Ascending aorta (tissue), 2 donors: ENCODE data around the gene COQ7. TPM values are rescaled to one million over a fixed set of nuclear protein-coding genes. Genes with fewer than 3 reads are reported as not detected.
A peak's percentile ranks its signal among the peaks of the same experiment; 100 is the strongest.

Experiments
- DNase-seq, 2 donors: peaks; one replicate each; pipeline ENCODE4 v3.0.0-alpha.2; 2019; ENCODE audit warnings: low spot score in 2 of 2
- H3K27ac ChIP-seq, 2 donors: fragments of 200-600 bp; sonication (generic); one replicate each; pipeline ENCODE4 v1.5.1; 2016 to 2017; ENCODE audit warnings: mild to moderate bottlenecking in 1 of 2
- H3K27me3 ChIP-seq: fragments of 200-600 bp; sonication (generic); one replicate; pipeline ENCODE4 v1.5.1; 2017
- H3K36me3 ChIP-seq, 2 donors: fragments of 200-600 bp; sonication (generic); one replicate each; pipeline ENCODE4 v1.5.1; 2016
- H3K4me1 ChIP-seq, 2 donors: fragments of 200-600 bp; sonication (generic); one replicate each; pipeline ENCODE4 v1.5.1; 2016 to 2017; ENCODE audit warnings: mild to moderate bottlenecking in 1 of 2
- H3K4me3 ChIP-seq, 2 donors: fragments of 200-600 bp; sonication (generic); one replicate each; pipeline ENCODE4 v1.5.1; 2016 to 2017; ENCODE audit warnings: mild to moderate bottlenecking in 1 of 2
- H3K9me3 ChIP-seq, 2 donors: fragments of 200-600 bp; sonication (generic); one replicate each; pipeline ENCODE4 v1.5.1; 2016
- intact Hi-C: fragments of 100-400 bp; cut with DNase I; formaldehyde crosslinking; loops from one replicate; pipeline ENCODE4 v1.15.1; 2023
- total RNA-seq: library from RNA; depleted of rRNA; stranded (reverse); fragments of >200 nt; gene quantifications from one replicate; pipeline ENCODE4 v1.1.0, GENCODE V29; 2016
- TF ChIP-seq, protein P1 (sequence below), 3 experiments: fragments of 200-600 bp in 2 of 3; fragments of 450-650 bp in 1 of 3; sonication (generic) in 2 of 3; IDR thresholded peaks; one replicate each; pipeline ENCODE4 v1.5.1; 2016 to 2019; ENCODE audit warnings: antibody characterized with exemption in 3 of 3, mild to moderate bottlenecking in 1 of 3, moderate library complexity in 1 of 3

The COQ7 gene
- total RNA-seq, 1 donor from 2014 or later: 3.1 TPM

DNA sequence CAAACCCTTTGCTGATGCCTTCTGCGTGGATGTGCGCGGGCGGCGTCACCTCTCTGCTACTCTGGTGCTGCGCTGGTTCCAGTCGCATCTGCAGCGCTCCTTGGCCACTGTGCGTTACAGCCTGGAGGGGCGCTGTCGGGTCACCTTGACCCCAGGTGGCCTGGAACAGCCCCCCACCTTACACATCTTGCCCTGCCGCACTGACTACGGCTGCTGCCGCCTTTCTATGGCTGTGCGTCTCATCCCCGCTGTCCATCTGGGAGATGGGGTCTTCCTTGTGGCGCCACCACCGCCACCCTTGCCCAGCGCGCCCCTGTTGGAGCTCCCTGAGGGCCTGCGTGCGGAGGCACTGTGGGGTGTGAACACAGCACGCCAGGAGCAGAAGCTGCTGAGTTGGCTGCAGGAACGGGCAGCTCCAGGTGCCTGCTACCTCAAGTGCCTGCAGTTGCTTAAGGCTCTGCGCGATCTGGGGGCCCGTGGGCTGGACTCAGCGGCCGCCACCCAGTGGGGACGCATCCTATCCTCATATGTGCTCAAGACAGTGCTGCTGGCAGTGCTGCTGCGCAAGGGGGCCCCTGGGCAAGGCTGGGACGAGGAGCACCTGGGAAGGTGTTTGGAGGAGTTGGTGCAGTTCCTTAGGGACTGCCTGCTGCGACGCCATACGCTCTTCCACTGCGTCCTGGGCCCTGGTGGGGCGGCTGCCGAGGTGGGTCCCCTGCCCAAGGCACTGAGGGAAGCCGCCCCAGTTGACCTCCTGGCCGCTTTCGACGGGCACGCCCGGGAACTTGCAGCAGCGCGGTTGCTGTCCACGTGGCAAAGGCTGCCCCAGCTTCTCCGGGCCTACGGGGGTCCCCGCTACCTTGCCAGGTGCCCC lies 48.0 kb downstream of the COQ7 start:
- Histone ChIP-seq H3K27ac (peak overlapping the region; percentile 98 to 99), H3K27me3 (no peaks in the 10 kb centered on the region), H3K9me3 (no peaks in the 10 kb centered on the region), H3K4me3 (peak overlapping the region; percentile 75 to 92), H3K4me1 (peaks cover 12 to 49% of the 10 kb centered on the region in 2 donors), H3K36me3 (peaks cover 9 to 28% of the 10 kb centered on the region in 2 donors)
- TF ChIP-seq, protein P1, sequence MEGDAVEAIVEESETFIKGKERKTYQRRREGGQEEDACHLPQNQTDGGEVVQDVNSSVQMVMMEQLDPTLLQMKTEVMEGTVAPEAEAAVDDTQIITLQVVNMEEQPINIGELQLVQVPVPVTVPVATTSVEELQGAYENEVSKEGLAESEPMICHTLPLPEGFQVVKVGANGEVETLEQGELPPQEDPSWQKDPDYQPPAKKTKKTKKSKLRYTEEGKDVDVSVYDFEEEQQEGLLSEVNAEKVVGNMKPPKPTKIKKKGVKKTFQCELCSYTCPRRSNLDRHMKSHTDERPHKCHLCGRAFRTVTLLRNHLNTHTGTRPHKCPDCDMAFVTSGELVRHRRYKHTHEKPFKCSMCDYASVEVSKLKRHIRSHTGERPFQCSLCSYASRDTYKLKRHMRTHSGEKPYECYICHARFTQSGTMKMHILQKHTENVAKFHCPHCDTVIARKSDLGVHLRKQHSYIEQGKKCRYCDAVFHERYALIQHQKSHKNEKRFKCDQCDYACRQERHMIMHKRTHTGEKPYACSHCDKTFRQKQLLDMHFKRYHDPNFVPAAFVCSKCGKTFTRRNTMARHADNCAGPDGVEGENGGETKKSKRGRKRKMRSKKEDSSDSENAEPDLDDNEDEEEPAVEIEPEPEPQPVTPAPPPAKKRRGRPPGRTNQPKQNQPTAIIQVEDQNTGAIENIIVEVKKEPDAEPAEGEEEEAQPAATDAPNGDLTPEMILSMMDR (IDR thresholded peaks at IDR 0.05): peak in 1 of 3 experiments; percentile 28
- no peak for DNase-seq
- intact Hi-C loops: loop anchor here (5.0 kb wide), 1 partner anchor 313 kb away; the partner anchor contains the start of gene ARL6IP1

DNA sequence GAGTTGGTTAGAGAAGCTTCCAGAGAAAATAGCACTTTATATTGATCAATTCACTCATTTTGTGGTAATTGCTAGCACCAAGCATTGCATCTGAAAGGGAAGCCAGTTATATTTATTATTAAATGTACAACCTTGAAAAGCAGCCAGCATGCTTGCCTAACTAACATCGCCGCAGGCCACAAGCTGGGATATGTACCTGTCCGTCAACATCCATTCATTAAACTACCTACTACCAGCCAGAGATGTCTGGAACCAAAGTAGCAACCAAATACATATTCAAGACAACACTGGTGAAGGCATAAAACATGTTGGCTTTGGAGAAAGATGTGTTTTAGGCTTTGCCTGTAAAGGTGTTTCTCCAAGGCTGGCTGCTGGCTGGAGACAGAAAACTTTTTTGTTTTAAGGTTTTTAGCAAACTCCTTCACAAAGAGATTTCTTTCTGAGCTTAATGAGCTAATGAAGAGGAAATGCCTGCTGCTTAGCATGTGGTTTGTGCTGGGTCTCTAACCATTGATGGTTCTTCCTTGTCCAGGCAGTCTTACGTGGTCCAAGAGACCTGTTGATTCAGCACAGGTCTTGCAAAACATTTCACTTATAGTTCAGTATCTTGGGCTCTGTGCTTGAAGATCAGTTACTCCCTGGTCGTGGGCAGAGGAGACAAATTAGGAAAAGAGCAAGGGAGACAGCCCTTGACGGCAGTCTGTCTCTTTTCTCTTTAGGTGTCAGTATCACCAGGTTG lies 49.5 kb downstream of the COQ7 start:
- intact Hi-C loops: loop anchor here (5.0 kb wide), 1 partner anchor 315 kb away; the partner anchor contains the start of gene ARL6IP1
- H3K4me1 ChIP-seq: peaks cover 12 to 49% of the 10 kb centered on the region in 2 donors
- H3K36me3 ChIP-seq: peaks cover 17 to 42% of the 10 kb centered on the region in 2 donors

DNA sequence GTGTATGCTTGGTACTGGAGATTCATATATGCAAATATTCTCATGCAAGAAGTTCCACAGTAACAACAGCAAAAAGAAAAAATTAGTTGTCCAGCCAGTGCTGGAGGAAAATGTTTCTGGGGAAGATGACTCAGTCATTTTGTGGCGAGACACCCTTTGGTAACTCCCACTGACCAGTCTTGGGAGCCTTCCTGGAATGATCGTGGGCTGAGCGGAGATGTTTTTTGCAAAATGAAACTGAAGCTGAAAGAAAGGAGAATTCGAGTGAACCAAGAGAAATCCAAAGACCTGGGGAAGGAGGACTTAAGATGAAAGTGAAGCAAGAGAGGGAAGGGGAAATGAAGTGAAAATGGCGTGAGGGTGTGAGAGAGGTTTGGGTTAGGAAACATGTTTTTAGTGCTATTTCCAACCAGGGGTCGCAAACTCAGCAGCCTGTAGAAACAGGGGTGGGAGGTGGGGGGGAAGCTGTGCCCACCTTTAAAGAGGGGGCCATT lies 51.6 kb downstream of the COQ7 start:
- Histone ChIP-seq H3K4me3 (peak overlapping the region; percentile 23 to 55), H3K27ac (peak overlapping the region; percentile 71 to 80), H3K4me1 (peaks cover 12 to 49% of the 10 kb centered on the region in 2 donors), H3K36me3 (peaks cover 17 to 43% of the 10 kb centered on the region in 2 donors), H3K27me3 (no peaks in the 10 kb centered on the region), H3K9me3 (no peaks in the 10 kb centered on the region)
- TF ChIP-seq, protein P1 (IDR thresholded peaks at IDR 0.05): no peak
- intact Hi-C loops: loop anchor here (2.0 to 5.0 kb wide), 2 partner anchors 317 to 404 kb away; partner anchors contain the start of genes ARL6IP1, CCP110 and GDE1
- peak in 1 of 2 donors; percentile 82 for DNase-seq

More for the DNA sequence above, 49.5 kb downstream of the COQ7 start:
- Histone ChIP-seq H3K9me3 (no peaks in the 10 kb centered on the region), H3K27ac (peak overlapping the region; percentile 71 to 80), H3K4me3 (peak overlapping the region; percentile 14 to 23), H3K27me3 (no peaks in the 10 kb centered on the region)
- TF ChIP-seq, protein P1 (IDR thresholded peaks at IDR 0.05): no peak
- no peak for DNase-seq

DNA sequence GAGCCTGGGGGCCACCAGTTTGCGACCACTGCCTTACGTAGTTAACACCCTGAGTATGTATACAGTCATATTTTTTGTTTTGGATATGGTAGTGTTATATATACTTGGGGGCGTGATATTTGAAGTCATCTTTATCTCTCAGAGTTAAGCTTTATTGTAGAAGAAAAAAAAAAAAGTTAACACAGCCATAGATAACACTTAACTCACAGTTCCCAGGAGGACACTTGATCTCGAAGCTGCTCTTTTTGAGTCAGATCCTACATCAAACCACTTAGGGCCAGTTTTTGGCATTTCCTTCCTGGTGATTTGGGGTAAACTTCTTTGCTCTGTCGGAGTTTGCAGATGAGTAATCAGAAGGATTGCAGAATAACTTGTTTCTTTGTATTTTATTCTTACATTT lies 52.1 kb downstream of the COQ7 start:
- Histone ChIP-seq H3K36me3 (peaks cover 17 to 43% of the 10 kb centered on the region in 2 donors), H3K4me3 (peak overlapping the region; percentile 23 to 55), H3K9me3 (no peaks in the 10 kb centered on the region), H3K27me3 (no peaks in the 10 kb centered on the region), H3K27ac (peak overlapping the region; percentile 71 to 80), H3K4me1 (peaks cover 12 to 49% of the 10 kb centered on the region in 2 donors)
- DNase-seq: no peak
- TF ChIP-seq, protein P1 (IDR thresholded peaks at IDR 0.05): no peak
- intact Hi-C loops: loop anchor here (2.0 to 5.0 kb wide), 2 partner anchors 317 to 403 kb away; partner anchors contain the start of genes ARL6IP1, CCP110 and GDE1

DNA sequence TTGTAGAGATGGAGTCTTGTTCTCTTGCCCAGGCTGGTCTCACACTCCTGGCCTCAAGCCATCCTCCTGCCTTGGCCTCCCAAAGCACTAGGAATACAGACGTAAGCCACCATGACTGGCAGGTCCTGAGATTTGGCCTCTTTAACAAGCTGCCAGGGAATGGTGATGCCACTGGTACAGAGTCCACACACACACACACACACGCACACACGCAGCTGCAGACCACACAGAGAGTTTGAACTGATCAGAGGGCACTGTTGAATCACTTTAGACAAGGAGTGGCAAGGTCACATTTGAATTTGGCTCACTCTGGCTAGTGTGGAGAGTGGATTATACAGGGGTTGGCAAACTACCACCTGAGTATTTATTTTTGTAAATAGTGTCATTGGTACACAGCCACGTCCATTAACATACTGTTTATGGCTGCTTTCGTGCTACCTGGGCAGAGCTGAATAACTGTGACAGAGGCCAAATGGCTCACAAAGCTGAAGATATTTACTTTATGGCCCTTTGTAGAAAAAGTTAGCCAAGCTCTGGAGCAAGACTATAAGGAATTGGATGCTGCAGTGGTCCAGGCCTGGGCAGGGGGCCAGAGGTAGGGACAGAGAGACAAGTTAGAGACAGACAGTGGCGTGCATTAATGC lies 56.2 kb downstream of the COQ7 start:
- Histone ChIP-seq H3K36me3 (peaks cover 8 to 20% of the 10 kb centered on the region in 2 donors), H3K27me3 (no peaks in the 10 kb centered on the region), H3K9me3 (no peaks in the 10 kb centered on the region), H3K27ac (no peak overlapping the region), H3K4me1 (peaks cover 0 to 11% of the 10 kb centered on the region in 2 donors), H3K4me3 (no peak overlapping the region)
- intact Hi-C loops: no loop called here
- TF ChIP-seq, protein P1 (IDR thresholded peaks at IDR 0.05): no peak
- no peak for DNase-seq
